Mammary epithelial cell (primary cell): Measurements from ENCODE around the gene EXOSC3.

ENCODE experiments used
- EZH2 ChIP-seq: IDR thresholded peaks from 2 replicates; pipeline ENCODE4 v1.6.1; 2012; ENCODE audit warnings: low read length, inconsistent platforms, borderline replicate concordance
- TF ChIP-seq, protein P1 (sequence below), 2 donors: IDR thresholded peaks in 1 of 2; conservative IDR thresholded peaks in 1 of 2; 2 replicates each; pipeline ENCODE4 v1.5.1; 2011 to 2012; ENCODE audit warnings: inconsistent platforms in 2 of 2, low read length in 2 of 2, mild to moderate bottlenecking in 2 of 2, control low read depth in 1 of 2, low read depth in 1 of 2; ENCODE audit not compliant: insufficient read depth in 1 of 2; ENCODE audit errors: extremely low read depth in 1 of 2

DNA sequence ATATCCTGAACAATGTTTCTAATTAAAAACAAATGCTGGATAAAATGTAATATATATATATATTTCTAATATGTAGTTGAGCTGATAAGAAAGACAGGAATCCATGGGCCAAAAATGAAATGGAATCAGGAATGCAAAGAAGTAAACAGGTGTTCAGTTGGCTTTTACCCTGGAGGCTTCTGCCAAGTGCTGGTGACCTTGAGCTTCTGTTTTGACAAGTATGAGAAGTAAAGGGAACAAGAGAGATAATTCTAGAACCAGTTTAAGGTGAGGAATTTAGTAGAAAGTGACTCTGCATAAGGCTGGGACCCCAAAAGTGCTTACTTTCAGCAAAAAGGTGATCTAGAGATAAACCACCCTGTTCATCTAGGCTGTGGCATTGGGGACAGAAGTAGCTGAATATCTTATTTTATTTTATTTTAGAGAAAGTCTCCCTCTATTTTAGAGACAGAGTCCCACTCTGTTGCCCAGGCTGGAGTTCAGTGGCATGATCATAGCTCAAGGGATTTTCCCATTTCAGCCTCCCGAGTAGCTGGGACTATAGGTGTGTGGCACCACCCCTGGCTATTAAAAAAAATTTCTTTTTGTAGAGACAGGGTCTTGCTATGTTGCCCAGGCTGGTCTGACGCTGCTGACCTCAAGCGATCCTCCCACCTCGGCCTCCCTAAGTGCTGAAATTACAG is 42.8 kb upstream of the EXOSC3 start:
- TF ChIP-seq, protein P1, sequence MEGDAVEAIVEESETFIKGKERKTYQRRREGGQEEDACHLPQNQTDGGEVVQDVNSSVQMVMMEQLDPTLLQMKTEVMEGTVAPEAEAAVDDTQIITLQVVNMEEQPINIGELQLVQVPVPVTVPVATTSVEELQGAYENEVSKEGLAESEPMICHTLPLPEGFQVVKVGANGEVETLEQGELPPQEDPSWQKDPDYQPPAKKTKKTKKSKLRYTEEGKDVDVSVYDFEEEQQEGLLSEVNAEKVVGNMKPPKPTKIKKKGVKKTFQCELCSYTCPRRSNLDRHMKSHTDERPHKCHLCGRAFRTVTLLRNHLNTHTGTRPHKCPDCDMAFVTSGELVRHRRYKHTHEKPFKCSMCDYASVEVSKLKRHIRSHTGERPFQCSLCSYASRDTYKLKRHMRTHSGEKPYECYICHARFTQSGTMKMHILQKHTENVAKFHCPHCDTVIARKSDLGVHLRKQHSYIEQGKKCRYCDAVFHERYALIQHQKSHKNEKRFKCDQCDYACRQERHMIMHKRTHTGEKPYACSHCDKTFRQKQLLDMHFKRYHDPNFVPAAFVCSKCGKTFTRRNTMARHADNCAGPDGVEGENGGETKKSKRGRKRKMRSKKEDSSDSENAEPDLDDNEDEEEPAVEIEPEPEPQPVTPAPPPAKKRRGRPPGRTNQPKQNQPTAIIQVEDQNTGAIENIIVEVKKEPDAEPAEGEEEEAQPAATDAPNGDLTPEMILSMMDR (conservative IDR thresholded peaks at IDR 0.05 in 1 of 2, IDR thresholded peaks at IDR 0.05 in 1 of 2; ENCODE audit: extremely low read depth in 1 of 2, insufficient read depth in 1 of 2, low read depth in 1 of 2, low read length in 2 of 2), result no peak
- no peak for TF ChIP-seq EZH2
